ENCODE data around the gene TMEM143.

The TMEM143 gene

DNA sequence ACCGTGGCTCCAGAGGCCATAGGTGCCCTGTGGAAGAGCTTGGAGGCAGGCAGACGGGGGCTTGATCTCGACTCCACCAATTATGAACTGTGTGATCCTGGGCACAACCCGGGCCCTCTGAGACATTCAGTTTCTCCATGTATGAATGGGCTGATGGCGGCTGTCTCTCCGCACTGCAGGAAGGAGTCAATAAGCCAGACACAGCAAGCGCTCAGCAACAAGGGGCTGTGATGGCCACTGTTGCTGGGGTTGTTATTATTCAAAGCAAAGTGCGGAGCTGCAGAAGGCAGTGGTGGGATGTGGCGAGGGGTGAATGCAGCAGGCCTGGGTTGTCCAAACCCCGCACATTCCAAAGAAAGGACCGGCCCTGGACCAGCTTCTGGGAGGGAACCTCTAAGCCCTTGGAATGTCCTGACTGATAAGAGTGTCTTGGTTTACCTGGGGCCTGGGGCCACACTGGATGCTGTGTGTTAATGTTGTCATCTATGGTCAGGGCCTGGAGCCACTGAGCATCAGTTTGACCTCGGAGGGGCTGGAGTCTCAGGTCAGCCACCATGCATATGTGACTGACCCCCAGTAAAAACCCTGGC is 8.3 kb downstream of the TMEM143 start:
- no peak for DNase-seq

DNA sequence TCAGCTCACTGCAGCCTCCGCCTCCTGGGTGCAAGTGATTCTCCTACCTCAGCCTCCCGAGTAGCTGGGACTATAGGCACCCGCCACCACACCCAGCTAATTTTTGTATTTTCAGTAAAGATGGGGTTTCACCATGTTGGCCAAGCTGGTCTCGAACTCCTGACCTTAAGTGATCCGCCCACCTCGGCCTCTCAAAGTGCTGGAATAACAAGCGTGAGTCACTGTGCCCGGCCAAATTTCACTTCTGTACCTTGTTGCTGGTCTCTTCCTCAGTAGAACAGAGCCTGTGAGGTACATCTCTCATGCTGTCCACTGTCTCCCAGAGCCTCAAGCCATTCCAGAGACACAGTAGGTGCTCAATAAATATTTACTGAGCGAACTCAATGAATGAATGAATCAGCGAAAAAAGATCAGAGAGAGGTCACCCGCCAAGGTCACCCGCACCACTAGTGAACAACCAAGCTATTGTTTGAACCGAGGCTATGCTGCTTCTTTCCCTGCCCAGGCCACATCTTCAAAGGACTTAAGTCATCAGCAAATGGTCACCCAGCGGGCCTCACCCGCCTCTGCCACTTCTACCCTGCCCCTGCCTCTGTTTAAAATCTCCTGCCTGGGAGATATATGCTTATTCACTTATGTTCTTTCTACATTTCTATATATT is 9.3 kb downstream of the TMEM143 start:
- DNase-seq = no peak

DNA sequence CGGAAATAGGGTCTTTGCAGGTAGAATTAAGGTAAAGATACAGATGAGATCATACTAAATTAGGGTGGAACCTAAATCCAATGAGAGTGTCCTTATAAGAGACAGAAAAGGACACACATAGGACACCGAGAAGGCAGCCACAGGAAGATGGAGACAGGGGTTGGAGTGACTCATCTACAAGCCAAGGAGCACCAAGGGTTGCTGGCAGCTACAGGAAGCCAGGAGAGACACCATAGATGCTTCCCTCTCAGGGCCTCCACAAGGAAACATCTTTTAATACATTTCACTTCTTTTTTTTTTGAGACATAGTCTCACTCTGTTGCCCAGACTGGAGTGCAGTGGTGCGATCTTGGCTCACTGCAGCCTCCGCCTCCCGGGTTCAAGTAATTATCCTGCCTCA is 10.1 kb downstream of the TMEM143 start:
- DNase-seq = peak; percentile 41

DNA sequence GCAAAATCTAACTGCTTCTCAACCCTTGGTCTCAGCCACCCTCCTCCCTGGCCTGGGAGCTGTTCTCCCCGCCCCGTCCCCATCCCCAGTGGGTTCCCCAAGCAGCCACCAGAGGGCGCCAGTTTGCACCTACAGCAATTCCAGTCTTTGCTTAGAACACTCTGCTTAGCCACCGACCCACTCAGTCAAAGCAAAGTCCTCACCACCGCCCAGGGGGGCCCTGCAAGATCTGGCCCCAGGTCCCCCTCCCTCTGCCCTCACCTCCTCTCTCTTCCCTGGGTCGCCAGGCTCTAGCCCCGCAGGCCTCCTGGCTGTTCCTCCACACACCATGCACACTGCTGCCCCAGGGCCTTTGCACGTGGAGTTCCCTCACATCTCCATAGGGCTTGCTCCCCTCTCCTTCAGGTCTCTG is 12.4 kb downstream of the TMEM143 start:
- peak; percentile 57 for DNase-seq

DNA sequence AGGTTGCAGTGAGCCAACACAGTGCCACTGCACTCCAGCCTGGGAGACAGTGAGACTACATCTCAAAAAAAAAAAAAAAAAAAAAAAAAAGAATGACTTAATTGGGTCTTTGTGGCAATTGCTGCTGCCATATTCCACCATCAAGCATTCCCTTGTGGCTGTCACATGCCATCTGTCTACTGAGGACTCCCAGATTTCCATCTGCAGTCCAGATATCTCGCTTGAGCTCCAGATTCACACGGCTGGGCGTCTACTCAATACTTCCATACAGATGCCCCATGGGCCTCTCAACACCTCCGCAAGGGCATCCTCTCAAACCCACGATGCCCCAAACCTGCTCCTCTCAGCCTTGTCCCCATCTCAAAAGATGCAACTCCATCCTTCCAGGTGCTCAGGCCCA is 12.9 kb downstream of the TMEM143 start:
- no peak for DNase-seq

DNA sequence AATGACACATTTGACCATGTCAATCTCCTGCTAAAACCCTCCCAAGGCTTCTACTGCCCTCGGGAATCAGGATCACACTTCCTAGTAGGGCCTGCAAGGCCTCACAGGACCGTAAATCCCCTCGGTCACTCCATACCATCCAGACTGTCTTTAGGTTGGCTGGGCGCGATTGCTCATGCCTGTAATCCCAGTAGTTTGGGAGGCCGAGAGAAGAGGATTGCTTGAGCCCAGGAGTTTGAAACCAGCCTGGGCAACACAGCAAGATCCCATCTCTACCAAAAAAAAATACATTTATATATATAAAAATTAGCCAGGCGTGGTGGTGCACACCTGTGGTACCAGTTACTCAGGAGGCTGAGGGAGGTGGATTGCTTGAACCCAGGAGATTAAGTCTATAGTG is 15.0 kb downstream of the TMEM143 start:
- no peak for DNase-seq

DNA sequence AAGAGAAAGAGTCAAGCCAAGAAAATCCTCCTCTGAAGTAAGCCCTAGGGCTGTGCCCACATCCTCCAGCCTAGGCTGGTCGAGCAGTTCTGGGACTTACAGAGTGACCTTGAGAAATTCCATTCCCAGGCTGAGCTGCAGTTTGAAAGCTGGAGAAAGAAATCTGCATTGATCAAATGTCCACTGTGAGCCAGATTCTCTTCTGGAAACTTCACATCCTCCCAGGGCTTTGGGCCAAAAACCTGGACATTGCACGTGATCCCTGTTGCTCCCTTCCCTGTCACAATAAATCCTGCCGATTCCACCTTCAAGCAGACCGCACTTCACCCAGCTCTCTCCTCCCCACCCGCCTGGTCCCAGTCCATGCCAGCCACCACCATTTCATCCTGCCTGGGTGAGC is 15.7 kb downstream of the TMEM143 start:
- no peak for DNase-seq

DNA sequence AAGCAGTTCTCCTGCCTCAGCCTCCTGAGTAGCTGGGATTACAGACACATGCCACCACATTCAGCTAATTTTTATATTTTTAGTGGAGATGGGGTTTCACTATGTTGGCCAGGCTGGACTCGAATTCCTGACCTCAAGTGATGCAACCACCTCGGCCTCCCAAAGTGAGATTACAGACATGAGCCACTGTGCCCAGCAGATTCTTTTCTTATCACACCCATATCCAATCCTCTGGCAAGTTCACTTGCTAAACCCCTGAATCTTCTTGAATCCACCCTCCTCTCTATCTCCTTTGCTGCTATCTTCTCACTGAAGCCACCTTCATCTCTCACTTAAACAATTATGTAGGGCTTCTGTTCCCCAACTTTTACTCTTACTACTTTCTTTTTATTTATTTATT is 17.5 kb downstream of the TMEM143 start:
- DNase-seq = no peak

DNA sequence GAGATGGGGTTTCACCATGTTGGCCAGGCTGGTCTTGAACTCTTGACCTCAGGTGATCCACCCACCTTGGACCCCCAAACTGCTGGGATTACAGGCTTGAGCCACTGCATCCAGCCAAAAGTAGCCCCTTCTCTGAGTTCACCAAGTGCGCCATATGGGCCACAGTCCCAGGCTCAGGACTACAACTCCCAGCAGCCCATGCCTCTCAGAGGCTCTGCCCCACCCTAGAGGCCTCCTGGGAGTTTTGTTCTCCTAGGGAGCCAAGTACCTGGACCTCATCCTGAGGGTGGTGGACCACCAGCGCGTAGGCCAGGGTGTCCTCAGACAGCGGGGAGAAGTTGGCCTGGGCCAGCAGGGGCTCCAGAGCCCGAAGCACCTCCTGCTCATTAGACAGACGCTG is 18.8 kb downstream of the TMEM143 start:
- DNase-seq = no peak

DNA sequence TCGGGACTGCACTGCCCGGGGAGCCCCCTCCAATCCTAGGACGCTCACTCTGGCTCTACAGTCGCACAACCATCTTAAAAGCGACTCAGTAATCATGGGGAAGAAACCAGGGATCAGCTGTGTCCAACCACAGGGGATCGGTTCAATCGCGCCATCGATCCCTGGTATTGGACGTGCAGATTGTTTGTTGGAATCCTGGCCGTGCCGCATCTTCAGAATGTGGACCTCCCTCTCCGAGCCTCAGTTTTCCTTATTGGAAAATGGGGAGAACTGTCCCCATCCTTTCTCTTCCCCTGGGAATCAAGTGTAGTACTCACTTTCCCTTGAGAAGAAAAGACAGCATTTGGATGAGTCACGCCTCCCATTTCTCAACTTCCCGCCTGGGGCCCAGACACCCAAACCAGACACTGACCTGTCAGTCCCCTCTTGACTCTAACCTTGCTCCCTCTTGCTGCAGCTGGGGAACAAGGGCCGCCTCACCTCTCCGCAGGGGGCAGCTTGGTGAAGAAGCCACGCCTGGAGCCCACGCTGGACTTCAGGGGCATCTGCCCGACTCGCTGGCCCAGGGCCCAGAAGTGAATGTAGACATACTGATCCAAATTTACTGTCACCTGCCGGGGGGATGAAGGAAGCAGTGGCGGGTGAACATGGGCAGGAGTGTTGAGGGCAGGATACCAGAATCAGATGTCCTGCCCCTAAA is 20.7 kb downstream of the TMEM143 start:
- DNase-seq = peak; percentile 30

DNA sequence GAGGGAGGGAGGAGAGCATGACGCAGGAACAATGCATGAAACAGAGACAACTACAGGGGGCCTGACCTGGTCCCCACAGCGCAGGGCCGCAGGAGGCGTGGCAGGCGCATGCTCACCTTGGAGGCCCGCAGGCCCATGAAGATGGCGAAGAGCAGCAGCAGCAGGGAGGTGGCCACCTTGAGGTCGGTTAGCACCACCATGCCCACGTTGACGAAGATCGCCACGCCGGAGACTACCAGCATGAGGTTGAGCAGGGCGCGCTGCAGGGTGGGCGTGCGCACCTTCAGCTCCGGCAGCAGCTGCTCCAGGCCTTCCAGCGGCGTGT is 21.4 kb downstream of the TMEM143 start:
- no peak for DNase-seq

DNA sequence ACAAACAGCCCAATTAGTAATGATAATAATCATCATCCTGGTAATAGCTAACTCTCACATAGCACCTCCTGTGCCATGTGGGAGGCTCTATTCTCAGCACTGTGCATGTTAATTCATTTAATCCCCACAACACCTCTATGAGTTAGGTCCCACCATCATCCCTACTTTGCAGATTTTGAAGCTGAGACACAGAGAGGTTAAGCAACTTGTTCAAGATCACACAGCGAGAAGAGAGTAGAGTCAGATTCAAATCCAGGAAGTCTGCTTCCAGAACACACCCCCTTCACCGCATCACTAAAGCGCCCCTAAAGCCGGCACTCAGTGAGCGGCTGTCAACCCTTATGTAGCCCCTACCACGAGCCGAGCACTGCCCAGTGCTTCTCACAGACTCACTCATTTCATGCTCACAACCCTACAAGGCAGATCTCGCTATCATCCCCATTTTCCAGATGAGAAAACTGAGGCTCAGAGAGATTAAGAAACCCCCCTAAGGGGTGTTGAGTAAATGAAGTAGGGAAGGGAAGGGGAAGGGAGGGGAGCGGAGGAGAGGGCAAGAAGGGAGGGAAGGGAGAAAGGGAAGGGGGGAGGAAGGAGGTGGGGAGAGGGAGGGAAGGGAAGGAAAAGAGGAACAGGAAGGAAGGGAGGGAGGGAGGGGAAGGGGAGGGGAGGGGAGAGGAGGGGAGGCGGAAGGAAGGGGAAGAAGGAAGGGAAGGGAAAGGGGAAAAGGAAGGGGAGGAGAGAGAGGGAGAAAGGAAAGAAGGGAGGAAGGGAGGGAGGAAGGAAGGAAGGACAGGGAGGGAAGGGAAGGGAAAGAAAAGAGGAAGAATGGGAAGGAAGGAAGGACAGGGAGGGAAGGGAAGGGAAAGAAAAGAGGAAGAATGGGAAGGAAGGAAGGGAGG is 22.0 kb downstream of the TMEM143 start:
- DNase-seq = no peak

DNA sequence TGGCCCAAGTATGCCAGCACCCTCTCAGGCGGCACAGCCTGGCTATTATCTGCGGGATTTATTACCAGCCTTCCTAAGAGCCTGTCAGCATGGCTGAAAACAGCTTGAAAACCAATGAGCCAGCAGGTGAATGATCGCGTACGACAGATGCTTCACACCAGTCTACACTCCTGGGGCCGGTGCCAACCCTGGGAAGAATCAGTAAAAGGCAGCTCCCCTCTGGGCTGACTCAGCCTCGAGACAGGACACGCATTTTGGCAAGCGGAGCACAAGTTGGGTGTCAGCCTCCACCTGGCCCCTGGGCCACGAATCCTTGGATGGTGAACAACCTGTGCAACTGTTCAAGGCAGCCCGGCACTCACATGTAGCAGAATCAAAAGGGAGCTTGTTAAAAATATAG is 22.7 kb downstream of the TMEM143 start:
- no peak for DNase-seq

DNA sequence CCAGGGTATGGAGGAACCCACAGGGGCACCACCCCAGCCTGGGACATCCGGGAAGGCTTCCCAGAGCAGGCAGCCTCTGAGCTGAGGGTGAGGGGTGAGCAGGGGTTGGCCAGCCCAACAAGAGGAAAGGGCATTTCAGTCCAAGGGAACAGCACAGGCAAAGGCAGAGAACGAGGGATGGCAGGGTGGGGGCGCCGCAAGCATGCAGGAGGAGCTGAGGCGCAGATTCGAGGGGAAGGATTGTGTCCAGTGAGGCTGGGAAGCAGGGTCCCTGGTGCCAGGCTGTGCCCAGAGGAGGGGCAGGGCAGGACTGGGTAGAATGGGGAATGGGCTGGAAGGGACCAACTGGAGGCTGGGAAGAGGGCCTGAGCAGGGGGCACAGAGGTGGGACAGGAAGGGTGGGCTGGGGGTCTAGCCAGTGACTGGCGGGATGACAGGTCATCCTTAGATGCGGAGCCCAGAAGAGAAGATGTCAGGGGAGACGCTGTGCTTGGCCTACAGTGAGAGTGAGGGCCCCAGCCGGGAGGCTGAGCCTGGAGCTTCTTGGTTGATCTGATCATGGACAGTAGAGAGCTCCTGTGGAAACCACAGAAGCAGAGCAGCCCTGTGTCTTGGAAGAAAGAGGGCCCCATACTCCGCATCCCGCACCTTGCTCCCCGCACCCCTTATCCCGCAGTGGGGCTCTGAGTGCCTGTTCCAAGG is 24.8 kb downstream of the TMEM143 start:
- DNase-seq = no peak

DNA sequence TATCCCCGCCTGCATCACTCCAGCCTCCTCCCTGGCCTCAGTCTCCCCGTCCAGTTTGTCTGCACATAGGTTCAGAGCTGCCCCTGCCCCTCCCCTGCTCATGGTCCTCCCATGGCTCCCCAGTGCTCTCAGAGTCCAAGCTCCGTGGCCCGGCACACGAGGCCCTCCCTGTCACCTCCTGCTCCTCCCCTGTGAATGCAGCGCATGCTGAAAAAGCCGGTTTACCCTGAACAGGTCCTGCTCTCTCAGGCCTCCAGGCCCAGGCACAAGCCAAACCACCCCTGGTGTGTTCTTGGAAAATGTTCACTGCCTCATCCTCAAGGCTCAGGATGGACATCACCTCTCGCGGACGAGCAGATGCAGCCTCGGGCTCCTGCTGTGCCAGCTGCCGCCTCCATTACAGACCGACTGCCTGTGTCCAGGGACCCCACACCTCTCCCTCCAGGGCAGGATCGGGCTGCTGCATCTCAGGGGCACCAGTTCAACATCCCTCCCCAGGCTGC is 25.4 kb downstream of the TMEM143 start:
- no peak for DNase-seq

DNA sequence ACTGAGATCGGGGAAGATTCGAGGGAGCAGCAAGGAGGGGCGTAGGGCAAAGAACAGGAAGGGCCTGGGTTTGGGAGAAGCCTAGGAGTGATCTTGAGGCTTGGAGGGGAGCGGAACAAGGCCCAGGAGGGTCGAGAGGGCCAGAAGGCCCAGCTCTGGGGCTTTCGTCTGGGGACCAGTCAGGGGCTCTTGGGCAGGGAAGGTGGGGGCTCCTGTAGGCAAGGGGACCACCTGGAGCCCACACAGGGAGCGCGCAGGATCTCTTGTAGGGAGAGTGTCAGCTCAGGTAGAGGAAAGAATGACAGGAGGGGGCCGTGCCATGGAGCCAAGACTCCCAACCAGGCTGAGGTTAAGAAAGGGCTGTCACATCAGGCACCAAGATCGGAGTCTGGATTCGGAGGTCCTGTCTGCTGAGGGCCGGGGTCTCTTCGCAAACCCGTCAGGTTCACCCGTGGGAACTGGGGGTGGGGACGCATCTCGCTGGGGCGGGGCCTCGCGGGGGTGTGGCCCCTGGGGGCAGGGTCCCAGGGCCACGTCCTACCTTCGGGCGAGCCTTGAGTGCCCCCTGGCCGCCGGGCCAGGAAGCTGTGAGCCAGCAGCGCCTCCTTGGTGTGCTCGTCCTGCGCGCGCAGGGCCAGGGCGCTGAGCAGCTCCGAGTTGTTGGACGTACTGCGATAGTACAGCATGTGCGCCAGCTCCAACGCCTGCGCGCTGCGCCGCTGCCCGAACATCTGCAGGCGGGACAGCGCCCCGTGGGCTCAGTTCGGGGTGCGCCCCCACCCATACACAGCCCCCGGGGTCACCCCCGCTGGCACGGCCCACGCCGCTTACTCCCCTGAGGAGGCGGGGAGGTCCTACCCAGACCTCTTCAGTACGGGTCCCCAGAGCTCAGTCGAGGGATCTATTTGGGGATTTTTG is 30.0 kb downstream of the TMEM143 start:
- DNase-seq = peak; percentile 90

DNA sequence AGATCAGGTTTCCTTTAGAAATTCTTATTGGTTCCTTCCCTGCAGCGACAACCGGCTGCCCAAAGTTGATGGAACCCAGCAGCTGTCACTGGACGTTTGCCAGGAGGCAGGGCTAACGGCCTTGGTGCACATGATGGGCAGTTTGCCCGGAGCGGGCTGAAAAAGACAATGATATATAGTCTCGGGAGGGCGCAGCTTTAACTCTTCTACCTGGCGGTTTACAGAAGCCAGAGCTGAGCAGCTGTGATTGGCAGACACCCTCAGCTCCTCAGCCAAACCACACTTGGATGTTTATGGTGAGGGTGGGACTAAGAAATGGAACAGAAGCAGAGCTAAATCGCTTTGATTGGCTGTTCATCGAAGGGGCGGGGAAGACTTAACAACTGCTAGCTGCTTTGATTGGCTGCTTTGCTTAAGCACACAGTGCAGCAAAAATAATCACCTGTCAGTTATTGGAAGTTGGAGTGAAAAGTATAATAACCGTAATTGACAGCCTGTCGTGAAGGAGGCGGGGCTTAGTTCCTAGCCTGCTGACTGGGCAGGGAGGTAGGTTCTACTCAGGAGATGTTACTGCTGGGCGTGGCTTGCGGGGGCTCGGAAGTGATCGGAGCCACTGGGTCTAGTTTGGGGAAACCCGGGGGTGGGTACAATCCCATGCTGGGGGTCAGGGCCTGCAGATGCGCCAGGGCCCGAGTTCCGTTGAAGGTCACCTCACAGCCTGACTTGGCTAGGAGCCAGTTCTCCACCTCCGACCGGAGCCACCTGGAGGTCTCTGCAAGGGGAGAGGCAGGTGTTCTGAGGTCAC is 30.9 kb downstream of the TMEM143 start:
- DNase-seq = peak; percentile 94

DNA sequence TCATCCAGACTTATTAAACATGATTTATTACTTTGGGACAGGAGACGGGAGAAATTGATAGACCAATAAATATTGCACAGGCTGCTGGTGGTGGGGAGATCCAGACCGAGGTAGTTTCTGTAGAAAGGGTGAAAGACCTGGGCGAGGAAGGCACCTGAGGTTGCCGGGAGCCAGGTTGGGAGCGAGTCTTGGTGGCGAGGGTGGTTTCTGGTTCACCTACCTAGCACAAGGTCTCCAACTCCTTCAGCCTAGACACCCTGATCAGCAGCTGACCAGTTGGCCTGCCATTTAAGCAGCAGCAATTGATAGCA is 31.4 kb downstream of the TMEM143 start:
- no peak for DNase-seq

DNA sequence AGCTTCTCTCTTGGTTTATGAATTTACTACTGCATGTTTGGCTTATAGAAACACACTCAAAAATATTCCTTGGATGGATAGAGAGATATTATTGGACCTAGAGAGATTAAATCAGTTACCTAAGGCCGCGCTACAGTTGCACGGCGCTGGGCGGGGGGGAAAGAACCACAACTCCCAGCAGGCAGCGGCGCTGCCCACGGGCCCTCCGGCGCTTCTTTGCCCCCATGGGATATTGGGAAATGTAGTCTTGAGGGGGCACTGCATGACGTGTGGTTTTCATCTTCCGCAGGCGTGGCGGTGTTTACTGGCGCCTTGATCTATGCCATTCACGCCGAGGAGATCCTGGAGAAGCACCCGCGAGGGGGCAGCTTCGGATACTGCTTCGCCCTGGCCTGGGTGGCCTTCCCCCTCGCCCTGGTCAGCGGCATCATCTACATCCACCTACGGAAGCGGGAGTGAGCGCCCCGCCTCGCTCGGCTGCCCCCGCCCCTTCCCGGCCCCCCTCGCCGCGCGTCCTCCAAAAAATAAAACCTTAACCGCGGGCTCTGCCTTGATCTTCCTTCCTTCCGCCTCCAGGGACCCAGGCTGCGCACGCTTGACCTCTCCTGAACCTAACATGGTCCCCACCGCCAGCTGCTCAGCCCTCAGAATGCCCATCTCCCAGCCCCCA is 33.6 kb downstream of the TMEM143 start:
- DNase-seq = peak; percentile 20
